H9 (cell line): ENCODE results near the gene BTBD3. TPM values are rescaled to one million over a fixed set of nuclear protein-coding genes. Genes with fewer than 3 reads are reported as not detected.

ENCODE experiments used
- DNase-seq: peaks from one replicate; pipeline ENCODE4 v3.0.0-alpha.2; 2017
- H2AFZ ChIP-seq: one replicate; pipeline ENCODE4 v1.6.1; 2013; ENCODE audit warnings: mild to moderate bottlenecking, low read length, control low read depth, moderate library complexity
- H2AK5ac ChIP-seq: 2 replicates; pipeline ENCODE4 v1.6.1; 2013; ENCODE audit warnings: low read length, control low read depth, mixed read lengths; ENCODE audit not compliant: insufficient read length
- H2BK120ac ChIP-seq: one replicate; pipeline ENCODE4 v1.6.1; 2013; ENCODE audit warnings: low read depth, mild to moderate bottlenecking, low read length, control low read depth, inconsistent platforms; ENCODE audit not compliant: poor library complexity, severe bottlenecking
- H2BK12ac ChIP-seq: 2 replicates; pipeline ENCODE4 v1.6.1; 2013; ENCODE audit warnings: low read length, control low read depth, mixed read lengths, low read depth; ENCODE audit not compliant: insufficient read length
- H2BK15ac ChIP-seq: 2 replicates; pipeline ENCODE4 v1.6.1; 2013; ENCODE audit warnings: low read depth, low read length, control low read depth
- H2BK20ac ChIP-seq: one replicate; pipeline ENCODE4 v1.6.1; 2013; ENCODE audit warnings: low read depth, mild to moderate bottlenecking, low read length, control low read depth, inconsistent platforms; ENCODE audit not compliant: poor library complexity, severe bottlenecking
- H2BK5ac ChIP-seq: 2 replicates; pipeline ENCODE4 v1.6.1; 2013; ENCODE audit warnings: low read length, control low read depth, mixed read lengths; ENCODE audit not compliant: insufficient read length
- H3K14ac ChIP-seq: 2 replicates; pipeline ENCODE4 v1.6.1; 2013; ENCODE audit warnings: low read length, control low read depth; ENCODE audit not compliant: insufficient read depth
- H3K18ac ChIP-seq: 2 replicates; pipeline ENCODE4 v1.6.1; 2013; ENCODE audit warnings: low read depth, mild to moderate bottlenecking, mixed read lengths, low read length, control low read depth; ENCODE audit not compliant: insufficient read length
- H3K23ac ChIP-seq: 2 replicates; pipeline ENCODE4 v1.6.1; 2013; ENCODE audit warnings: low read length, control low read depth, mixed read lengths, low read depth; ENCODE audit not compliant: insufficient read length
- H3K23me2 ChIP-seq: 2 replicates; pipeline ENCODE4 v1.6.1; 2013; ENCODE audit warnings: low read depth, mild to moderate bottlenecking, mixed read lengths, low read length, control low read depth; ENCODE audit not compliant: insufficient read length, poor library complexity, severe bottlenecking
- H3K27ac ChIP-seq: 2 replicates; pipeline ENCODE4 v1.5.1; 2013; ENCODE audit warnings: low read length, control low read depth, mixed read lengths, low read depth; ENCODE audit not compliant: insufficient read length
- H3K27me3 ChIP-seq: 2 replicates; pipeline ENCODE4 v1.6.1; 2013; ENCODE audit warnings: low read length, control low read depth, inconsistent platforms; ENCODE audit not compliant: insufficient read depth
- H3K4ac ChIP-seq: 2 replicates; pipeline ENCODE4 v1.6.1; 2013; ENCODE audit warnings: low read depth, mild to moderate bottlenecking, control low read depth, inconsistent platforms, low read length, moderate library complexity
- H3K4me1 ChIP-seq: 2 replicates; pipeline ENCODE4 v1.6.1; 2013; ENCODE audit warnings: low read length, control low read depth, inconsistent platforms; ENCODE audit not compliant: insufficient read depth
- H3K4me2 ChIP-seq: 2 replicates; pipeline ENCODE4 v1.6.1; 2013; ENCODE audit warnings: low read length, control low read depth, mixed read lengths; ENCODE audit not compliant: insufficient read length, insufficient read depth
- H3K56ac ChIP-seq: 2 replicates; pipeline ENCODE4 v1.6.1; 2013; ENCODE audit warnings: low read depth, mild to moderate bottlenecking, mixed read lengths, low read length, control low read depth; ENCODE audit not compliant: insufficient read length
- H3K79me1 ChIP-seq: 2 replicates; pipeline ENCODE4 v1.6.1; 2013; ENCODE audit warnings: low read depth, mild to moderate bottlenecking, moderate library complexity, low read length, control low read depth, inconsistent platforms; ENCODE audit not compliant: insufficient read depth, poor library complexity, severe bottlenecking
- H3K79me2 ChIP-seq: 2 replicates; pipeline ENCODE4 v1.6.1; 2013; ENCODE audit warnings: low read length, control low read depth, inconsistent platforms; ENCODE audit not compliant: insufficient read depth
- H3K9ac ChIP-seq: 2 replicates; pipeline ENCODE4 v1.6.1; 2013; ENCODE audit warnings: low read length, control low read depth, mixed read lengths; ENCODE audit not compliant: insufficient read length; ENCODE audit errors: extremely low read depth
- H3K9me3 ChIP-seq: one replicate; pipeline ENCODE4 v1.6.1; 2013; ENCODE audit warnings: low read depth, low read length, inconsistent platforms; ENCODE audit not compliant: control insufficient read depth
- H3T11ph ChIP-seq: one replicate; pipeline ENCODE4 v1.6.1; 2013; ENCODE audit warnings: mild to moderate bottlenecking, low read length, control low read depth, inconsistent platforms
- H4K20me1 ChIP-seq: one replicate; pipeline ENCODE4 v1.6.1; 2013; ENCODE audit not compliant: control insufficient read depth, insufficient read length, insufficient read depth
- H4K5ac ChIP-seq: 2 replicates; pipeline ENCODE4 v1.6.1; 2013; ENCODE audit warnings: low read depth, mild to moderate bottlenecking, mixed read lengths, low read length, control low read depth; ENCODE audit not compliant: insufficient read length
- H4K8ac ChIP-seq: replicated peaks from 2 replicates; pipeline ENCODE4 v1.6.1; 2013; ENCODE audit warnings: low read length, control low read depth, mixed read lengths, low read depth; ENCODE audit not compliant: insufficient read length
- H4K91ac ChIP-seq: 2 replicates; pipeline ENCODE4 v1.6.1; 2013; ENCODE audit warnings: low read depth, mild to moderate bottlenecking, moderate library complexity, mixed read lengths, low read length, control low read depth; ENCODE audit not compliant: insufficient read length
- H3K27ac Mint-ChIP-seq, 3 experiments: 2 replicates in 2 of 3; 3 replicates in 1 of 3; pipeline ENCODE4 v1.8.0; 2020 to 2021; ENCODE audit warnings: mixed read lengths in 3 of 3, mild to moderate bottlenecking in 1 of 3, moderate library complexity in 1 of 3
- H3K27me3 Mint-ChIP-seq: 2 replicates; pipeline ENCODE4 v1.8.0; 2021; ENCODE audit warnings: low read depth, mild to moderate bottlenecking, moderate library complexity, mixed read lengths
- H3K36me3 Mint-ChIP-seq, 3 experiments: 2 replicates in 2 of 3; 3 replicates in 1 of 3; pipeline ENCODE4 v1.8.0; 2020 to 2021; ENCODE audit warnings: low read depth in 3 of 3, mixed read lengths in 3 of 3; ENCODE audit not compliant: insufficient read depth in 1 of 3
- H3K4me1 Mint-ChIP-seq, 2 experiments: 2 replicates each; pipeline ENCODE4 v1.8.0; 2020; ENCODE audit warnings: mixed read lengths in 2 of 2
- H3K4me3 Mint-ChIP-seq, 2 experiments: 2 replicates in 1 of 2; 3 replicates in 1 of 2; pipeline ENCODE4 v1.8.0; 2020 to 2021; ENCODE audit warnings: mild to moderate bottlenecking in 2 of 2, mixed read lengths in 2 of 2, moderate library complexity in 1 of 2
- H3K9me3 Mint-ChIP-seq, 2 experiments: 2 replicates in 1 of 2; 3 replicates in 1 of 2; pipeline ENCODE4 v1.8.0; 2020; ENCODE audit warnings: mild to moderate bottlenecking in 2 of 2, mixed read lengths in 2 of 2, moderate library complexity in 1 of 2
- CTCF ChIP-seq: fragments of 200-600 bp; sonication (generic); conservative IDR thresholded peaks from 3 replicates; pipeline ENCODE4 v1.8.0; 2021; ENCODE audit warnings: antibody characterized with exemption, mild to moderate bottlenecking
- WGBS: extraction: QIAGEN DNeasy Blood & Tissue Kit; methylation state at CpG from one replicate; pipeline ENCODE4 v1.1.7; 2013; ENCODE audit warnings: missing lambda C conversion rate, low lambda C conversion rate, mixed read lengths; ENCODE audit not compliant: insufficient read length; ENCODE audit errors: extremely low coverage; 5-methylcytosine and 5-hydroxymethylcytosine counted together
- total RNA-seq: library from RNA; stranded (reverse); gene quantifications from 2 replicates; pipeline ENCODE4 v1.2.1, GENCODE V29; 2021

The BTBD3 gene
- total RNA-seq, 1 experiment from 2014 or later: 62.1 TPM

DNA sequence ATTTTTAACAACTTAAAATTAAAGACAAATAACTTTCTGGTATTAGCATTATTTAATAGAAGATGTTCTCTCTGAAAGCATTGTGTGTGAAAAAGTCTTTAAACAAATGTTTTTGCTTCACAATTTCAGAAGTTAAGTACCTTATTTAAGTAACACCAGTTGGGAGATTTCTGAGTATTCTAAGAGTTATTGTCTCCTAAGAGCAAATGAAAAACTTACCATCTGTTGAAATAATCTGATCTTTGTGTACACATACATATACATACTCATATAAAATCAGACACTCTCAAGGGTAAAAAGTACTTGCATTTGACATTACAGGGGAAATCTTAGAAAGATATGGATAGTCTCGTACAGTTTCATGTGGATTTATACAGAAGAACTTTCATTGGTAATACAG, 2.4 kb downstream of the BTBD3 start:
- Histone ChIP-seq H3K4me2 (no peak overlapping the region), H3K56ac (no peak overlapping the region), H4K5ac (no peak overlapping the region), H3T11ph (no peak overlapping the region), H2AK5ac (no peak overlapping the region), H3K18ac (no peak overlapping the region), H3K23ac (no peak overlapping the region), H3K4me1 (no peaks in the 10 kb centered on the region), H3K79me1 (peaks cover 2% of the 10 kb centered on the region), H4K91ac (no peak overlapping the region), H2BK12ac (no peak overlapping the region), H3K9ac (no peak overlapping the region), H2BK5ac (no peak overlapping the region), H3K23me2 (no peaks in the 10 kb centered on the region), H2BK20ac (no peak overlapping the region), H3K14ac (no peak overlapping the region), H4K20me1 (no peaks in the 10 kb centered on the region), H3K4ac (no peak overlapping the region), H3K9me3 (no peaks in the 10 kb centered on the region), H3K27me3 (no peaks in the 10 kb centered on the region), H2BK15ac (no peak overlapping the region), H3K27ac (no peak overlapping the region), H2BK120ac (no peak overlapping the region), H4K8ac (no peak overlapping the region), H3K79me2 (no peaks in the 10 kb centered on the region), H2AFZ (no peak overlapping the region)
- H3K27me3 Mint-ChIP-seq: no peaks in the 10 kb centered on the region
- H3K4me3 Mint-ChIP-seq: no peak overlapping the region
- no peaks in the 10 kb centered on the region for H3K9me3 Mint-ChIP-seq
- H3K4me1 Mint-ChIP-seq: peaks cover 26 to 38% of the 10 kb centered on the region in 2 experiments
- no peak for DNase-seq
- WGBS: no CpG with 5 or more reads among the region's 1 CpG
- TF ChIP-seq CTCF: no peak
- H3K27ac Mint-ChIP-seq: no peak overlapping the region
- peaks cover 11 to 36% (median 22%) of the 10 kb centered on the region in 3 experiments; a peak in 6 of 7 replicates for H3K36me3 Mint-ChIP-seq
